ENCODE measurements around the gene NCKAP5L.
"Not testable (repeated sequence)": the region's sequence is repeated elsewhere in the genome, so short reads cannot be mapped to it uniquely, and the experiment has no call there.

Gene NCKAP5L

DNA sequence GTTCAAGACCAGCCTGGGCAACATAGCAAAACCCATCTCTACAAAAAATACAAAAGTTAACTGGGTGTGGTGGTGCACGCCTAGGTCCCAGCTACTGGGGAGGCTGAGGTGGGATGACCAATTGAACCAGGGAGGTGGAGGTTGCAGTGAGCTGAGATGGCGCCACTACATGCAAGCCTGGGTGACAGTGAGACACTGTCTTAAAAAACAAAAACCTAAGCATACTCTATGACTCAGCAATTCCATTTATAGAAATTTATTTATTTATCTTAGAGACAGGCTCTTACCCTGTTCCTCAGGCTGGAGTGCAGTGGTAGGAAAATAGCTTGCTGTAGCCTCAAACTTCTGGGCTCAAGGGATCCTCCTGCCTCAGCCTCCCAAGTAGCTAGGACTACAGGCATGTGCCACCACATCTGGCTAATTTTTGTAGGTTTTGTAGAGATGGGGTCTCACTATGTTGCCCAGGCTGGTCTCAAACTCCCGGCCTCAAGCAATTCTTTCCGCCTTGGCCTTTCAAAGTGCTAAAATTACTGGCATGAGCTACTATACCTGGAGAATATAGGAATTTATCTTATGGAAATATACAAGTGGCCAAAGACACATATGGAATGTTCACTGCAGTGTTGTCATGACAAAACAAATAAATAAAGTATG is 43.3 kb downstream of the NCKAP5L start:
- TF ChIP-seq, protein P1, sequence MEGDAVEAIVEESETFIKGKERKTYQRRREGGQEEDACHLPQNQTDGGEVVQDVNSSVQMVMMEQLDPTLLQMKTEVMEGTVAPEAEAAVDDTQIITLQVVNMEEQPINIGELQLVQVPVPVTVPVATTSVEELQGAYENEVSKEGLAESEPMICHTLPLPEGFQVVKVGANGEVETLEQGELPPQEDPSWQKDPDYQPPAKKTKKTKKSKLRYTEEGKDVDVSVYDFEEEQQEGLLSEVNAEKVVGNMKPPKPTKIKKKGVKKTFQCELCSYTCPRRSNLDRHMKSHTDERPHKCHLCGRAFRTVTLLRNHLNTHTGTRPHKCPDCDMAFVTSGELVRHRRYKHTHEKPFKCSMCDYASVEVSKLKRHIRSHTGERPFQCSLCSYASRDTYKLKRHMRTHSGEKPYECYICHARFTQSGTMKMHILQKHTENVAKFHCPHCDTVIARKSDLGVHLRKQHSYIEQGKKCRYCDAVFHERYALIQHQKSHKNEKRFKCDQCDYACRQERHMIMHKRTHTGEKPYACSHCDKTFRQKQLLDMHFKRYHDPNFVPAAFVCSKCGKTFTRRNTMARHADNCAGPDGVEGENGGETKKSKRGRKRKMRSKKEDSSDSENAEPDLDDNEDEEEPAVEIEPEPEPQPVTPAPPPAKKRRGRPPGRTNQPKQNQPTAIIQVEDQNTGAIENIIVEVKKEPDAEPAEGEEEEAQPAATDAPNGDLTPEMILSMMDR (IDR thresholded peaks at IDR 0.05; ENCODE audit: extremely low read depth, missing control alignments) = no peak
- no peak for DNase-seq (ENCODE audit: low spot score)

- TF ChIP-seq, protein P1 (IDR thresholded peaks at IDR 0.05; ENCODE audit: extremely low read depth, missing control alignments) = no peak
- no peak for DNase-seq (ENCODE audit: low spot score)
Observed at GRCh38 chr12:49783917-49784676, 44.1 kb downstream of the NCKAP5L start.

DNA sequence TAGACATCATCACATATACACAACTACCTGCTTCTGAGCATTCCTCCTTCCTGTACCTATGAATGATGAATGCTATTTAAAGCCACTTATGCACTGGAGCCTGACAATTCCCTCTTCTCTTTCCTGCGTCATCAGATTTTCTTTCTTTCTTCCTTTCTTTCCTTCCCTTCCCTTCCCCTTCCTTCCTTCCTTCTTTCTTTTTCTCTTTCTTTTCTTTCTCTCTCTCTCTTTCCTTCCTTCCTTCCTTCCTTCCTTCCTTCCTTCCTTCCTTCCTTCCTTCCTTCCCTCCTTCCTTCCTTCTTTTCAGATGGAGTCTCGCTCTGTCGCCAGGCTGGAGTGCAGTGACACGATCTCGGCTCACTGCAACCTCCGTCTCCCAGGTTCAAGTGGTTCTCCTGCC is 47.3 kb downstream of the NCKAP5L start:
- not testable (repeated sequence) for DNase-seq (ENCODE audit: low spot score)

DNA sequence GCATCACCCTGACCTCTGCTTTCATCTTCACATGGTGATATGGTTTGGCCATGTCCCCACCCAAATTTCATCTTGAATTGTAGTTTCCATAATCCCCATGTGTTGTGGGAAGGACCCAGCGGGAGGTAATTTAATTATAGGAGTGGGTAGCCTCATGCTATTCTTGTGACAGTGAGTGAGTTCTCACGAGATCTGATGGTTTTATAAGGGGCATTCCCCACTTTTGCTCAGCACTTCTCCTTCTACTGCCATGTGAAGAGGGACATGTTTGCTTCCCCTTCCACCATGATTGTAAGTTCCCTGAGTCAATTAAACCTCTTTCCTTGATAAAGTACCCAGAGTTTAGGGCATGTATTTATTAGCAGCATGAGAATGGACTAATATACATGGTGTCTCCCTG is 48.6 kb downstream of the NCKAP5L start:
- DNase-seq (ENCODE audit: low spot score) = no peak
- TF ChIP-seq, protein P1 (IDR thresholded peaks at IDR 0.05; ENCODE audit: extremely low read depth, missing control alignments) = no peak

GRCh38 chr12:49777800-49778748 is 50.1 kb downstream of the NCKAP5L start:
- DNase-seq (ENCODE audit: low spot score) = peak; percentile 76
- TF ChIP-seq, protein P1 (IDR thresholded peaks at IDR 0.05; ENCODE audit: extremely low read depth, missing control alignments) = peak; percentile 97

- TF ChIP-seq, protein P1 (IDR thresholded peaks at IDR 0.05; ENCODE audit: extremely low read depth, missing control alignments) = no peak
- no peak for DNase-seq (ENCODE audit: low spot score)
Observed at GRCh38 chr12:49777341-49777740, 50.9 kb downstream of the NCKAP5L start.

DNA sequence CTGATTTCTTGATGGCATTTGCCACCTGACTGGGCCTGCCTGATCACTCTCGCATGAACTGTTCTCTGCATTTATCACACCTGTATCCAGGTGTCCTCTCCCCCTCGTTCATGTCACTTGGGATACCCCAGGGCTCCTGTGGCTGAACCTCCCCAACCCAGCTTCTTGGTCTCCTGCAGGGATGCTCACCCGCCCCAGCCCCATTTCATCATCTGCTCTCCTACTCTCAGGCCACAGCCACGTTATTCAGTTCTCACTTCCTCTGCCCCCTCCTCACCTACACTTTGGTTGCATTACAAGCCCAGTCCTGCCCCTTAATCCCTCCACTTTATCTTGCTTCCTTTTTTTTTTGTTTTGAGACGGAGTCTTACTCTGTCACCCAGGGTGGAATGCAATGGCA is 51.4 kb downstream of the NCKAP5L start:
- DNase-seq (ENCODE audit: low spot score) = peak; percentile 25
- TF ChIP-seq, protein P1 (IDR thresholded peaks at IDR 0.05; ENCODE audit: extremely low read depth, missing control alignments) = no peak
